Esophagus squamous epithelium (tissue), 5 donors: ENCODE data around the gene PLA2G12A. TPM values are rescaled to one million over a fixed set of nuclear protein-coding genes. Genes with fewer than 3 reads are reported as not detected.

Experiments
- DNase-seq: peaks from one replicate; lab custom pipeline; 2025; lab: John Stamatoyannopoulos, UW
- H3K27ac ChIP-seq, 4 donors: fragments of 200-600 bp; sonication (generic); one replicate each; pipeline ENCODE4 v1.5.1; 2016 to 2019; ENCODE audit warnings: mild to moderate bottlenecking in 1 of 4
- H3K27me3 ChIP-seq, 4 donors: fragments of 200-600 bp; sonication (generic); 1 replicate in 3 of 4; 2 replicates in 1 of 4; pipeline versions ENCODE4 v1.5.1 to v1.6.0; 2017 to 2021; ENCODE audit warnings: antibody characterized with exemption in 1 of 4
- H3K36me3 ChIP-seq, 3 donors: fragments of 200-600 bp; sonication (generic); one replicate each; pipeline ENCODE4 v1.5.1; 2016 to 2019
- H3K4me1 ChIP-seq, 3 donors: fragments of 200-600 bp; sonication (generic); one replicate each; pipeline ENCODE4 v1.5.1; 2017 to 2019
- H3K4me3 ChIP-seq, 4 donors: fragments of 200-600 bp; sonication (generic); 1 replicate in 3 of 4; 2 replicates in 1 of 4; pipeline ENCODE4 v1.5.1; 2016 to 2019; ENCODE audit warnings: mild to moderate bottlenecking in 2 of 4, moderate library complexity in 1 of 4
- H3K9me3 ChIP-seq, 3 donors: fragments of 200-600 bp; sonication (generic); one replicate each; pipeline ENCODE4 v1.5.1; 2016 to 2019
- CTCF ChIP-seq, 6 experiments: fragments of 450-650 bp in 4 of 6; fragments of 200-600 bp in 2 of 6; sonication (generic) in 2 of 6; IDR thresholded peaks; one replicate each; pipeline ENCODE4 v1.5.1; 2016 to 2019; ENCODE audit warnings: antibody characterized with exemption in 6 of 6, mild to moderate bottlenecking in 4 of 6, moderate library complexity in 4 of 6
- POLR2A ChIP-seq, 4 donors: fragments of 450-650 bp; IDR thresholded peaks; one replicate each; pipeline ENCODE4 v1.6.1; 2017; ENCODE audit warnings: antibody characterized with exemption in 4 of 4, mild to moderate bottlenecking in 4 of 4, moderate library complexity in 3 of 4
- WGBS, 2 donors: methylation state at CpG; one replicate each; pipeline ENCODE4 v1.1.5; 2018; 5-methylcytosine and 5-hydroxymethylcytosine counted together
- intact Hi-C: fragments of 100-400 bp; cut with DNase I; formaldehyde crosslinking; loops from one replicate; pipeline ENCODE4 v1.15.0; 2022
- total RNA-seq, 4 donors: library from RNA; depleted of rRNA; stranded (reverse); fragments of >200 nt; gene quantifications; one replicate each; pipeline ENCODE4 v1.1.0, GENCODE V29; 2016
- donor health status: DM: yes; HTN: yes; CAD: no.

PLA2G12A gene
- total RNA-seq, 4 donors from 2014 or later, result 10.8 to 66.6 (median 25.2) TPM

DNA sequence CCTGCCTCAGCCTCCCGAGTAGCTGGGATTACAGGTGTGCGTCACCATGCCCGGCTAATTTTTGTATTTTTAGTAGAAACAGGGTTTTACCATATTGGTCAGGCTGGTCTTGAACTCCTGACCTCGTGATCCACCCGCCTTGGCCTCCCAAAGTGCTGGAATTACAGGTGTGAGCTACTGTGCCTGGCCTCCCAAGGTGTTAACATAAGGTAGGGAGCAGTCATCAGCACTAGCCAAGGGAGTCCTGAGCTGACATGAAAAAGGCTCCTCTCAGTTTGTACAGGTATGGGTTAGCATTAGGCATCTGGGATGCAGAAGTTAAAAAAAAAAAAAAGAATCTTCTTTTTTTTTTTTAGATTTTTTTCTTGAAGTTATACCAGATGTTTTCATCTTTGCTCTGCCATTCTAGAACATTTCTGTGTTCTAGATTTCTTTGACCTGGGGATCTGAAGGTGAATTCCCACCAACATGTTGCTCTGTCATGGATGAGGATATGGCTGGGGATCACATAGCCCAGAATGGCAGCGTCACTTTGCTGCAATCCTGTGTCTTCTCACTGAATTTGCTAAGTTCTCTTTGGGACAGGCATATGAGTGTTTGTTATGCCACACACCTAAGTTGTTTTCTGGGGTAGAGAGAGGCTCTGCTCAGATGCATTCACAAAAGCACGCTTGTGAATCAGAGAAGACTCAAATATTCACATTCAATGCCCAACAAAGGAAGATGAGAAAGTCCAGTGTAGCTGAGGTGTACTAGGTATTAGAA is 24.4 kb upstream of the PLA2G12A start:
- DNase-seq, result no peak

DNA sequence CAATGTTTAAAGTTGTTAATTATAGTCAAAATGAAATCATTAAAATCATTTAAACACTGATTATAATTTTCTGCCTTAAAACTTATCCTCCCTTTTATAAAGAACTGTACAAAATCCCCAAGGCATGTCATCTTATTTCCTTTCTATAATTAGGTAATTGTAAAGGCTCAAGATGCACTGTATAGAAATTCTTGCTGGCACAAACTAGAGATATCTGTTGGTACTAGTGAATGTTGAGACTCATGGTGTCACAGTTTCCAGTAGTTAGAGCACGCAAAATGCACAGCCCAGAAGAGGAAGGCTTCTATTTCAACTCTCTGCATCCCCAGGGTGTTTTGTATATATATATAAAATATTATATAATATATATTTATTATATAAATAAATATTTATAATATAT is 22.7 kb upstream of the PLA2G12A start:
- intact Hi-C loops, result no loop called here
- no peak overlapping the region for H3K4me3 ChIP-seq
- H3K4me1 ChIP-seq, result no peaks in the 10 kb centered on the region
- no peak overlapping the region for H3K27ac ChIP-seq
- no peak for DNase-seq
- no peaks in the 10 kb centered on the region for H3K36me3 ChIP-seq
- TF ChIP-seq POLR2A (IDR thresholded peaks at IDR 0.05) (no peak), CTCF (IDR thresholded peaks at IDR 0.05) (no peak)
- 0% methylated on average over 1 of the region's 1 CpG for WGBS, 2 donors
- H3K27me3 ChIP-seq, result no peaks in the 10 kb centered on the region
- no peaks in the 10 kb centered on the region for H3K9me3 ChIP-seq

More for the DNA sequence above, 24.4 kb upstream of the PLA2G12A start:
- H3K4me1 ChIP-seq, result no peaks in the 10 kb centered on the region
- no peaks in the 10 kb centered on the region for H3K27me3 ChIP-seq
- no peaks in the 10 kb centered on the region for H3K36me3 ChIP-seq
- H3K27ac ChIP-seq, result no peak overlapping the region
- TF ChIP-seq POLR2A (IDR thresholded peaks at IDR 0.05) (no peak), CTCF (IDR thresholded peaks at IDR 0.05) (no peak)
- 83 to 84% methylated on average over 7 of the region's 7 CpGs for WGBS, 2 donors
- H3K4me3 ChIP-seq, result no peak overlapping the region
- intact Hi-C loops, result no loop called here
- H3K9me3 ChIP-seq, result no peaks in the 10 kb centered on the region

DNA sequence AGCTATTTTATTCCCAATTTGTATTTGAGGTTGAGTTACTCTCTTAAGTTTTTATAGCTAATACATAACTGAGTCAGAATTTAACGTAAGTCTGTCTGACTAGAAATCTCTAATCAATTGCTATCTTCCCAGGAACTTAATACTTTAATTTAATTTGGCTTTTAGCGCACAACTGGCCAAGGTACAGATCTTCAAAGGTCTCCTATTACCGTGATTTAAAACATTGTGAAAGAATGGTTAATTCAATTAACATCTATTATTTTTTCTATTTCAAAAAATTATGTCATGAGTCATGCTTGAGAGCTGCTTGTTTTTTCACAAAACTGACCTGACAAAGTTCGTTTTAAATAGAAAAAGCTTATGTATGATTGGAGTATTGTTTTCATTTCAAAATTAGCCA is 22.0 kb upstream of the PLA2G12A start:
- Histone ChIP-seq H3K9me3 (no peaks in the 10 kb centered on the region), H3K4me1 (no peaks in the 10 kb centered on the region), H3K27ac (no peak overlapping the region), H3K4me3 (no peak overlapping the region), H3K27me3 (no peaks in the 10 kb centered on the region), H3K36me3 (no peaks in the 10 kb centered on the region)
- no peak for DNase-seq
- 79 to 84% methylated on average over 4 of the region's 4 CpGs for WGBS, 2 donors
- intact Hi-C loops, result no loop called here
- no peak for TF ChIP-seq CTCF (IDR thresholded peaks at IDR 0.05)

GRCh38 chr4:109750652-109751244 is 20.9 kb upstream of the PLA2G12A start:
- intact Hi-C loops, result no loop called here
- H3K27ac ChIP-seq, result no peak overlapping the region
- H3K4me3 ChIP-seq, result no peak overlapping the region
- H3K4me1 ChIP-seq, result no peaks in the 10 kb centered on the region
- WGBS, 2 donors, result 90 to 96% methylated on average over 4 of the region's 4 CpGs
- DNase-seq, result no peak
- peaks cover 0 to 4% (median 0%) of the 10 kb centered on the region in 3 donors for H3K36me3 ChIP-seq
- no peak for TF ChIP-seq CTCF (IDR thresholded peaks at IDR 0.05)
- TF ChIP-seq POLR2A (IDR thresholded peaks at IDR 0.05), result no peak
- no peaks in the 10 kb centered on the region for H3K9me3 ChIP-seq
- H3K27me3 ChIP-seq, result no peaks in the 10 kb centered on the region

- TF ChIP-seq CTCF (IDR thresholded peaks at IDR 0.05) (no peak), POLR2A (IDR thresholded peaks at IDR 0.05) (no peak)
- no peak overlapping the region for H3K4me3 ChIP-seq
- no peaks in the 10 kb centered on the region for H3K9me3 ChIP-seq
- 90 to 92% methylated on average over 6 of the region's 7 CpGs for WGBS, 2 donors
- peaks cover 0 to 5% (median 0%) of the 10 kb centered on the region in 3 donors for H3K36me3 ChIP-seq
- H3K27me3 ChIP-seq, result no peaks in the 10 kb centered on the region
- H3K27ac ChIP-seq, result no peak overlapping the region
- intact Hi-C loops, result no loop called here
- H3K4me1 ChIP-seq, result no peaks in the 10 kb centered on the region
- no peak for DNase-seq
Observed at GRCh38 chr4:109749388-109750082, 19.7 kb upstream of the PLA2G12A start.
